ENCODE results near the gene FZD2. TPM values are rescaled to one million over a fixed set of nuclear protein-coding genes. Genes with fewer than 3 reads are reported as not detected.

The FZD2 gene
- total RNA-seq, 2 experiments from 2014 or later = not detected

DNA sequence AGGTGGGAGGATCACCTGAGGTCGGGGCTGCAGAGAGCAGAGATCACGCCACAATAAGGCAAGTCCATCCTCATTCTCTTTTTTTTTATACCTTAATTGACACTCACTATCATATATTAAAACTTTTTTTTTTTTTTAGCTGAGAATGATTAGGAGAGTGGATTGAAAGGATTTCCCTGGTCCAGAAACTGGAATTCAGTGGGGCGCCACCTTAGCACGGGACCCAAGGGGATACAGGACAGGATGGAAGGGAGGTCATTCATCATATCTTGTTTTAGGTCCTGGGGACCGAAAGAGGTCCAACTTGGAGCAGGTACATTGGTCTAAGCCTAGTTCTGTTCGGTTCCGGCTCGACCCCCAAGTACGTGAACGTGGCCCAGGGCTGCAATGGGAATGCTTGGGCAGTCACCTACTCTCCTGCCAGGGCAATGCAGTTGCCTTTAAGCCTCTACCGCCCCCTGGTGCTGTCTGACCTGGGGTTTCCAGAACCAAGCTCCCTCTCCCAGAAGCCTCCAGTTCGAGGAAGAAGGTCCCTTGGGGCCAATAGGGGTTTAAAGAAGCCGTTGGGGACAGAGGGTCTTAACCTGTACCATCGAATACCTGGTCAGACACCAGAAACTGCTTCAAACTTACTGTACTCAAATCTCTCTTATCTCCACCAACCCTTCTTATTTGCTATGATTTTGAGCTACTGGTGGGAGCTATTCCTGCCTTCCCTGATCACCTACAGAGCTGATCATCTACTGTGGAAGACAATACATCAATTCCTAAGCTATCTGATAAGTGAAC lies 34.2 kb upstream of the FZD2 start:
- peaks cover 0 to 6% of the 10 kb centered on the region in 2 experiments for H3K9me3 ChIP-seq (ENCODE audit: control insufficient read depth in 1 of 2, insufficient read depth in 1 of 2, low read length in 2 of 2)
- H3K4me3 Mint-ChIP-seq = no peak overlapping the region
- intact Hi-C loops (cut with DNase I, micrococcal nuclease) = no loop called here
- peak in 12 of 14 experiments; percentile 14 to 54 (median 34) for DNase-seq
- H3K27ac Mint-ChIP-seq = no peak overlapping the region
- H3K27ac ChIP-seq (ENCODE audit: low read depth in 1 of 2, low read length in 2 of 2) = no peak overlapping the region
- CTCF ChIA-PET = interaction anchor here (1.1 kb wide), 1 partner anchor 10 kb away, joined by 5 read pairs; no protein-coding TSS in a partner anchor
- H3K36me3 Mint-ChIP-seq (ENCODE audit: low read depth) = no peaks in the 10 kb centered on the region
- TF ChIP-seq, protein P1, sequence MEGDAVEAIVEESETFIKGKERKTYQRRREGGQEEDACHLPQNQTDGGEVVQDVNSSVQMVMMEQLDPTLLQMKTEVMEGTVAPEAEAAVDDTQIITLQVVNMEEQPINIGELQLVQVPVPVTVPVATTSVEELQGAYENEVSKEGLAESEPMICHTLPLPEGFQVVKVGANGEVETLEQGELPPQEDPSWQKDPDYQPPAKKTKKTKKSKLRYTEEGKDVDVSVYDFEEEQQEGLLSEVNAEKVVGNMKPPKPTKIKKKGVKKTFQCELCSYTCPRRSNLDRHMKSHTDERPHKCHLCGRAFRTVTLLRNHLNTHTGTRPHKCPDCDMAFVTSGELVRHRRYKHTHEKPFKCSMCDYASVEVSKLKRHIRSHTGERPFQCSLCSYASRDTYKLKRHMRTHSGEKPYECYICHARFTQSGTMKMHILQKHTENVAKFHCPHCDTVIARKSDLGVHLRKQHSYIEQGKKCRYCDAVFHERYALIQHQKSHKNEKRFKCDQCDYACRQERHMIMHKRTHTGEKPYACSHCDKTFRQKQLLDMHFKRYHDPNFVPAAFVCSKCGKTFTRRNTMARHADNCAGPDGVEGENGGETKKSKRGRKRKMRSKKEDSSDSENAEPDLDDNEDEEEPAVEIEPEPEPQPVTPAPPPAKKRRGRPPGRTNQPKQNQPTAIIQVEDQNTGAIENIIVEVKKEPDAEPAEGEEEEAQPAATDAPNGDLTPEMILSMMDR (IDR thresholded peaks at IDR 0.05) = peak; percentile 16
- ATAC-seq (ENCODE audit: poor library complexity) = no peak
- POLR2A ChIA-PET = interaction anchor here (0.7 to 1.1 kb wide), 2 partner anchors 19 to 60 kb away, joined by 3 read pairs; no protein-coding TSS in a partner anchor
- no peaks in the 10 kb centered on the region for H3K4me1 ChIP-seq (ENCODE audit: insufficient read depth, low read length)
- H3K36me3 ChIP-seq (ENCODE audit: insufficient read depth, low read length) = no peaks in the 10 kb centered on the region
- H3K4me1 Mint-ChIP-seq (ENCODE audit: low read depth) = no peaks in the 10 kb centered on the region
- H3K27me3 ChIP-seq (ENCODE audit: control insufficient read depth in 1 of 2, insufficient read depth in 2 of 2, low read length in 2 of 2) = peaks cover 2 to 6% of the 10 kb centered on the region in 2 experiments
- no peak overlapping the region for H3K4me3 ChIP-seq (ENCODE audit: low read length)
- peaks cover 22% of the 10 kb centered on the region for H3K27me3 Mint-ChIP-seq
- no peaks in the 10 kb centered on the region for H3K9me3 Mint-ChIP-seq

DNA sequence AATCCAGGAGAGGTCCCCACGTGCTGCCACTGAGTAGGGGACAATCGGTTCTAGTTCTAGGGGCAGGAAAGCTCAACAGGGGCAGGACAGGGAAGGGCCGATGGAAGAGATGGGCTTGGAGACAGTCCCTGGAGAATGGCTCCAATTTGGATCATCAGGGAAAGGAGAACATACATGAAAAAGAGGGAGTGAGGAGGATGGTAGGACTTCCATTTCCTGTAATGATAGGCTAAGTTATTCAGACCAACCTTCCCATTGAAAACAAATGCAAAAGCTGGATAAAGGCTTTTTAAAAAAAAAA lies 33.7 kb upstream of the FZD2 start:
- Mint-ChIP-seq H3K4me3 (no peak overlapping the region), H3K27me3 (peaks cover 23% of the 10 kb centered on the region), H3K9me3 (no peaks in the 10 kb centered on the region), H3K27ac (no peak overlapping the region), H3K36me3 (ENCODE audit: low read depth) (no peaks in the 10 kb centered on the region), H3K4me1 (ENCODE audit: low read depth) (no peaks in the 10 kb centered on the region)
- no peak for DNase-seq
- Histone ChIP-seq H3K4me1 (ENCODE audit: insufficient read depth, low read length) (no peaks in the 10 kb centered on the region), H3K9me3 (ENCODE audit: control insufficient read depth in 1 of 2, insufficient read depth in 1 of 2, low read length in 2 of 2) (peaks cover 0 to 6% of the 10 kb centered on the region in 2 experiments), H3K36me3 (ENCODE audit: insufficient read depth, low read length) (no peaks in the 10 kb centered on the region), H3K4me3 (ENCODE audit: low read length) (no peak overlapping the region), H3K27me3 (ENCODE audit: control insufficient read depth in 1 of 2, insufficient read depth in 2 of 2, low read length in 2 of 2) (peaks cover 0 to 6% of the 10 kb centered on the region in 2 experiments), H3K27ac (ENCODE audit: low read depth in 1 of 2, low read length in 2 of 2) (no peak overlapping the region)
- ChIA-PET CTCF (interaction anchor here (1.1 kb wide), 1 partner anchor 9 kb away, joined by 5 read pairs; no protein-coding TSS in a partner anchor), POLR2A (no interaction called here)
- intact Hi-C loops (cut with DNase I, micrococcal nuclease) = no loop called here
- TF ChIP-seq, protein P1 (IDR thresholded peaks at IDR 0.05) = no peak
- ATAC-seq (ENCODE audit: poor library complexity) = no peak

DNA sequence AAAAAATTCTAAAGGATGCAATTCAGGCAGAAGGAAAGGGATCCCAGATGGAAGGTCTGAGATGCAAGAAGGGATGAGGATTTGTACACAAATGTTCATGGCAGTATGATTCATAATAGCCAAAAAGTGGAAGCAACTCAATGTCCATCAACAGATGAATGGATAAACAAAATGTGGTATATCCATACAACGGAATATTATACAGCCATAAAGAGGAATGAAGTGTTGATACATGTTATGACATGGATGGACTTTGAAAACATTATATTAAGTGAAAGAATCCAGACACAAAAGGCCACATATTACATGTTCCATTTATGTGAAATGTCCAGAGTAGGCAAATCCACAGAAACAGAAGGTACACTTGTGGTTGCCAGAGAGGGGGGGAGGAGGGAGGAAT lies 30.2 kb upstream of the FZD2 start:
- intact Hi-C loops (cut with DNase I, micrococcal nuclease) = no loop called here
- TF ChIP-seq, protein P1 (IDR thresholded peaks at IDR 0.05) = no peak
- ATAC-seq (ENCODE audit: poor library complexity) = no peak
- POLR2A ChIA-PET = no interaction called here
- Histone ChIP-seq H3K4me3 (ENCODE audit: low read length) (no peak overlapping the region), H3K27ac (ENCODE audit: low read depth in 1 of 2, low read length in 2 of 2) (no peak overlapping the region), H3K27me3 (ENCODE audit: control insufficient read depth in 1 of 2, insufficient read depth in 2 of 2, low read length in 2 of 2) (peaks cover 0 to 6% of the 10 kb centered on the region in 2 experiments), H3K9me3 (ENCODE audit: control insufficient read depth in 1 of 2, insufficient read depth in 1 of 2, low read length in 2 of 2) (peaks cover 0 to 6% of the 10 kb centered on the region in 2 experiments), H3K36me3 (ENCODE audit: insufficient read depth, low read length) (no peaks in the 10 kb centered on the region), H3K4me1 (ENCODE audit: insufficient read depth, low read length) (no peaks in the 10 kb centered on the region)
- no peak for DNase-seq
- Mint-ChIP-seq H3K4me3 (no peak overlapping the region), H3K4me1 (ENCODE audit: low read depth) (no peaks in the 10 kb centered on the region), H3K9me3 (no peaks in the 10 kb centered on the region), H3K27ac (no peak overlapping the region), H3K27me3 (peaks cover 38% of the 10 kb centered on the region), H3K36me3 (ENCODE audit: low read depth) (no peaks in the 10 kb centered on the region)
- CTCF ChIA-PET = no interaction called here
